GM12864 (cell line): ENCODE data around the gene LIX1.

Experiments used
- DNase-seq: peaks from one replicate; pipeline ENCODE4 v3.0.0-alpha.2; 2011; ENCODE audit warnings: low read depth
- H3K4me3 ChIP-seq: 2 replicates; pipeline ENCODE4 v1.5.1; 2011; ENCODE audit warnings: mild to moderate bottlenecking, low read depth, low read length, control low read depth
- TF ChIP-seq, protein P1 (sequence below): IDR thresholded peaks from 2 replicates; pipeline ENCODE4 v1.5.1; 2011; ENCODE audit warnings: low read depth, mild to moderate bottlenecking, moderate library complexity, low read length, control low read depth, inconsistent platforms; ENCODE audit errors: missing control alignments

The LIX1 gene

GRCh38 chr5:97067296-97067850, 75.0 kb downstream of the LIX1 start:
- H3K4me3 ChIP-seq = no peak overlapping the region
- no peak for DNase-seq
- TF ChIP-seq, protein P1, sequence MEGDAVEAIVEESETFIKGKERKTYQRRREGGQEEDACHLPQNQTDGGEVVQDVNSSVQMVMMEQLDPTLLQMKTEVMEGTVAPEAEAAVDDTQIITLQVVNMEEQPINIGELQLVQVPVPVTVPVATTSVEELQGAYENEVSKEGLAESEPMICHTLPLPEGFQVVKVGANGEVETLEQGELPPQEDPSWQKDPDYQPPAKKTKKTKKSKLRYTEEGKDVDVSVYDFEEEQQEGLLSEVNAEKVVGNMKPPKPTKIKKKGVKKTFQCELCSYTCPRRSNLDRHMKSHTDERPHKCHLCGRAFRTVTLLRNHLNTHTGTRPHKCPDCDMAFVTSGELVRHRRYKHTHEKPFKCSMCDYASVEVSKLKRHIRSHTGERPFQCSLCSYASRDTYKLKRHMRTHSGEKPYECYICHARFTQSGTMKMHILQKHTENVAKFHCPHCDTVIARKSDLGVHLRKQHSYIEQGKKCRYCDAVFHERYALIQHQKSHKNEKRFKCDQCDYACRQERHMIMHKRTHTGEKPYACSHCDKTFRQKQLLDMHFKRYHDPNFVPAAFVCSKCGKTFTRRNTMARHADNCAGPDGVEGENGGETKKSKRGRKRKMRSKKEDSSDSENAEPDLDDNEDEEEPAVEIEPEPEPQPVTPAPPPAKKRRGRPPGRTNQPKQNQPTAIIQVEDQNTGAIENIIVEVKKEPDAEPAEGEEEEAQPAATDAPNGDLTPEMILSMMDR = no peak

- no peak overlapping the region for H3K4me3 ChIP-seq
- TF ChIP-seq, protein P1 = no peak
- no peak for DNase-seq
Measured at GRCh38 chr5:97065475-97065874, 76.9 kb downstream of the LIX1 start.

- TF ChIP-seq, protein P1 = no peak
- DNase-seq = no peak
- no peak overlapping the region for H3K4me3 ChIP-seq
Measured at GRCh38 chr5:97063251-97063650, 79.2 kb downstream of the LIX1 start.

DNA sequence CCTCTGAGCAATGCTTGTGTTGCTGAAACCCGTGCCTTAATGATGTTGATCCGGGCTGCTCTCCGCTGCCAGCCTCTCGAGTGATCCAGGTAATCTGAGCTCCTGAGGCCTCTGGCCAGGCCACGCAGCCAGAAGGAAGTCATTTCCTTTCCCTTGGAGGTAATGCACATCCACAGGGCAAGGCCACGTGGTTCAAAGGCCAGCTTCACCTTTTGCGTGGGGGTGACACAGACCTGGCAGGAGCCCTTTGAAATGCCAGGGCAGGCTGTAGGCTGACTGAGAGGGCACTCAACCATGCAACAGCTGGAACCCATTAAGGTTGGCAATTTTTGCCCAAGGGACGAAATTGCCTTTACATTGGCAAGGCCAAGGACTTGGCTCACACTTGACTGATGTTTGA, 80.4 kb downstream of the LIX1 start:
- TF ChIP-seq, protein P1 = no peak
- no peak for DNase-seq
- no peak overlapping the region for H3K4me3 ChIP-seq

DNA sequence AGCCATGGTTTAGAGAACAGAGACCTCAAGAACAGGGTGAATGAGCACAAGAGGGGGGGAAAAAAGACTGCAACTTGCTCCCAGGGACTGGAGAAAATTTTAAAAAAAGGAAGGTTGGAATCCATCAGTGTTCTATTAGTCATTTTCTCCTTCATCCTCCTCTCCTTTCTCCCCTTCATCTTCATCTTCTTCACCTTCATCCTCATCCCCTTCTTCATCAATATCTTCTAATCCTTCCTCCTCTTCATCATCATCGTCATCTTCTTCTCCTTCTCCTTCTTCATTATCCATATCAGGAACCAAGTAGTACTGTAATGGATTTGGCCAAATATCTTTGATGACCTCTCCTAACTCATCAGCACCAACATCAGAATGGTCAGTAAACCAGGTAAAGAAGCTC, 86.1 kb downstream of the LIX1 start:
- no peak for DNase-seq
- TF ChIP-seq, protein P1 = no peak

GRCh38 chr5:97049175-97049574, 93.2 kb downstream of the LIX1 start:
- no peak for DNase-seq
- H3K4me3 ChIP-seq = no peak overlapping the region
- TF ChIP-seq, protein P1 = no peak

More for the DNA sequence above, 86.1 kb downstream of the LIX1 start:
- H3K4me3 ChIP-seq = no peak overlapping the region

DNA sequence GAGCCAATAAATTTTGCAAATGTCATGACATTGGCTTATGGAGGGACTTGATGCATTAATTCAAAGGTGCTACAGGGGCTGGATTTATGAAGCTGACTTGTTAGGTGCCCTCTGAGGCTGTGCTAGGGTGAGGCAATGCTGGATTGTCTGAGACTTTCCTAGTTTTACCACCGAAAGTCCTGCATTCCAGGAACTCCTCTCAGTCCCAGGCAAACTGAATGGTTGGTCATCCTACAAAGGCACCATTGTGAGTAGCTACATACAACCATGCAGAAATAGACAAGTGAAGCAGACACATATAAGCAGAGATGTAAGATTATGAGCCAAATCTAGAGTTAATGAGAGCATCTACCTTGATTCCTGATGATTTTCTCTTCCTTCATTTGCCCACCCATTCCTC, 95.3 kb downstream of the LIX1 start:
- TF ChIP-seq, protein P1 = no peak
- no peak overlapping the region for H3K4me3 ChIP-seq
- DNase-seq = no peak
